Stimulated activated CD8-positive, alpha-beta memory T cell treated with anti-CD3 and anti-CD28 coated beads, Interleukin-15, amount 100 ng/mL, for 24 hours (primary cell): ENCODE results near the gene KRT31.
"Not testable (repeated sequence)": the region's sequence is repeated elsewhere in the genome, so short reads cannot be mapped to it uniquely, and the experiment has no call there.

ENCODE experiments used
- DNase-seq: peaks from one replicate; pipeline ENCODE4 v3.0.0-alpha.2; 2020; ENCODE audit warnings: low read depth

KRT31 gene

DNA sequence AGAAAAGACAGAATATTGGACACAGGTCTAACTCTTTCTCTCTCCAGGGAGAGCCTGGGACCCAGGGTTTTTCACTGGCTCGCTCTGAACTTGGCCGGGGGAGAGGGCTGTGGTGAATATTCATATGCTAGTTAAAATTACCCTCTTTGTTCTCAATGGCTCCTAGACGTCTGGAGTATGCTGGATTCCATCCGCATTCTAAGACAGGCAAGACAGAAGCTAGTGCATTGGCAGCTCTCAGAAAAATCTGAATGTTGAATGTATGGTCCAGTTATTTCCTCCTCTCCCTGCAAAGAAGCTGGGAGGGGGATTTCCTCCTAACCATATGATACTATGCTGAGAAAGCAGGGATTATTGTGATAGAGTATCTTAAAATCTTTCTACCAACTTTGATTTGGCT is 9.7 kb downstream of the KRT31 start:
- DNase-seq = no peak

GRCh38 chr17:41386227-41386626 is 11.2 kb downstream of the KRT31 start:
- no peak for DNase-seq

- no peak for DNase-seq
Observed at GRCh38 chr17:41383690-41384089, 13.7 kb downstream of the KRT31 start.

DNA sequence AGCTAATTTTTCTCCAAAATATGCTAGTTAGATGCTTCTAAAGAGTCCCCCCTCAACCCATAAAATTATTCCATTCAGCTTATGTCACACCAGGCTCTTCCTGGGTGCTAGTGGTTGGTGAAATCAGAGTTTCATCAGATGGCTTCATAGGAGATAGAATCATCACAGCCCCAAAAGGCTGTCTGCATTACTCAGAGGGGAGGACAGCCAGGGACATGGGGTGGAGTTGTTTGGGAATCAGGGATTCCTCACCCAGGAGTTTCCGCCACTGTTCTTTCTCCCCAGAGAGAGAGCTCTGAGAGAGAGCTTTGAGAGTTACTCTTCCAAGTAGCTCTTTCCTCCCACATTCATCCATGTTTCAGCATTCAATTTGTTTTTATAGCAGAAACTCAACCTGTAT is 15.0 kb downstream of the KRT31 start:
- DNase-seq = no peak

GRCh38 chr17:41381943-41382342 is 15.5 kb downstream of the KRT31 start, which contains the start of gene KRT34:
TSS of gene KRT34 (minus strand) at chr17:41382306. CDS start at chr17:41382246, 60 bp downstream.
- DNase-seq = not testable (repeated sequence)

- DNase-seq = not testable (repeated sequence)
Observed at GRCh38 chr17:41380091-41380490, 17.3 kb downstream of the KRT31 start.

DNA sequence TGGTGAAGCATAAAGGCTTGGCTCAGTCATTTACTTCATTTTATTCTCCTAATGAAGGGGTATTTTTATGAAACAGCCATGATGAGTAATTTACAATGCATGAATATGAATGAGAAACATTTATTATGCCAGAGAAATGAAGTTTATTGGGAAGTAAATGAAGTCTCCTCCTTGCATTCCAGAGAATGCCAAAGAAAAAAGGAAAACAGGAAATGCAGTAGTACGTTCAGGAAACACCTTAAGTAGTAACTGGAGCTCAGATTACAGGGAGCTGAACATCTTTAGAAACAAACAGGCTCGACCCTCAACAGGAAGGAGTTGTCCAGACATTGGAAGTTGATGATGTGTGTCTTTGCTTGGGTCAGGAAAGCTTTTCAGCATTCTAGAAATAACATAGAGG is 19.9 kb downstream of the KRT31 start:
- no peak for DNase-seq

- DNase-seq = no peak
Observed at GRCh38 chr17:41369713-41370112, 27.7 kb downstream of the KRT31 start, which contains the start of gene KRT33B. TSS of gene KRT33B (minus strand) at chr17:41369813. CDS start at chr17:41369750, 63 bp downstream.

GRCh38 chr17:41369023-41369422 is 28.4 kb downstream of the KRT31 start:
- DNase-seq = no peak

- no peak for DNase-seq
Observed at GRCh38 chr17:41367426-41368075, 29.9 kb downstream of the KRT31 start.

DNA sequence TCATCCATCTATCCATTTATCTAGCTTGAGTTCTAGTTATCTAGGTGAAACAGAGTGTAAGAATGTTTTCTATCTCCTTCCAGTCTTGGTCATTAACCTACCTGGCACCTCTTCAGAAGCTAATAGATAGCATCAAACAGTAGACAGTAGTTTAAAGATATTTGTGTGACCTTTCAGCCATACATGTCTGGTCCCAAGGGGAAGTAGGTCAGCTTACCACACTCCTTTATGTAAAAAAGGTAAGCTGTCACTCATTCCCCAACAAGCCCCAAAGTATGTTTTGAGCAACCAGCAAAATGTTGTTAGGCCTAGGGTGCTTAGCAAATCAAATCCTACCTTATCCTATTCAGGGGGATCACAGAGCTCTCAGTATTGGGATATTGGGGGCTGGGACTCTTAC is 31.3 kb downstream of the KRT31 start:
- DNase-seq = no peak

DNA sequence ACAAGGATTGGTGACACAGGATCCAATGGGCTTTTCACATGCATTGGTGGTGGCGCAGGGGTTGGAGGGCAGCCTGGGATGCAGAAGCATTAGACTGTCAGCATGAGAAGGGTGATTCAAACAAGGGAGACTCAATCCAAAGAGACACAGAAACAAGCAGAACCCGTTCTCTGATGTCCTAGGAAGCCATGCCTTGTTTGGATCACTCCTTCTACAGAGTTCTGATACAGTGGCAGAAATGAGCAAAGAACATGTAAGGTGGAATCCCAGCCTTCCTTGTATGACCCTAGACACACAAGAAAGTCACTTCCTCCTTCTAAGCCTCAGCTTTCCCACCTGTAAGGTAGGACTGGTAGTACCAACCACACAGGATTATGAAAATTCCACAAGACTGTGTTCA is 33.5 kb downstream of the KRT31 start:
- no peak for DNase-seq

DNA sequence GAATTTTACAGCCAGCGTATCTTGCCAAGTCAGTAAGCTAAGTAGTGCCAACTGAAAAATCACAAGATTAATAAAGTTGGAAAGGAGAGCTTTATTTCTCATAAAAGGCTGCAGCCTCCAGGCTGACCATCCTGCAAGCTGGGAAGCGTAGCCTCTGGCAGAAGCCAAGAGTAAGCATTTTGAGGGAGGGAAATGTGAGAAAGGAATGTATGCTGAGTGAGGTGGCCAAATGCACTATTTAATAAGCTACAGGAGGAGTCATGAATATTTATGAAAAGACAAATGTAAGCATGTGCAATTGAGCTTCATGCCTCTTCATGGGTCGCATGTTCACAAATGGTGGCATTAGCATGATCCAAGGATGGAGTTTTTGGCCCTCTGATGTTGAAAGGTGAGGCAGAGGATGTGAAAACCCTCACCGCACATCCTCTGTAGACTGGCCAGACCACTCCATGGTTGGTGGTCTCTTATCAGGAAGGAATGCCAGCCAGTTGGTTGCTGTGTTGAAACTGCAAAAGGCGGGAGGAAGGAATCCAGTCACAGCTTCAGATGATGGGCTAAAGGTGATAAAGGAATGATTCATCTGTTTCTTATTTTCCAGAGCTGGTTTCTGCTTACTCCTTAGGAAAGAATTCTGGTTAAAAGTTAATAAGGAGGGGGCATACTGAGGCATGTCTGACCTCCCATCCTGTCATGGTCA is 37.0 kb downstream of the KRT31 start:
- no peak for DNase-seq

DNA sequence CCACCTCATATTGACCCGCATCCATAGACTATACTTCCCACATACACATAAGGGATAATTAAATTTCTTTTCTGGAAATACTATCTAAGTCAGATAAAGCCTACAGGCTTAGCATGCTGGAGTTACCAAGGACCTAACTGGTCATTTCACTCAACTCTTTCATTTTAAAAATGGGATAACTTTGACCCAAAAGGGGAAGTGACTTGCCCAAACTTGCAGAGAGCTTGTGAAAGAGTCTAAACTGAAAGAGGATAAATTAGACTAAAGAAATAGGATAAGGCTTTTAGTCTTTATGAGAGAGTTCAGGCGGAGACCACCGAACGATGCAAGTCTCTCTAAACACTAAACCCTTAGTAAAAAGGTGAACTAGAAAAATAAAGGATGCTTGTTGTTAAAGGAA is 42.9 kb downstream of the KRT31 start:
- no peak for DNase-seq

DNA sequence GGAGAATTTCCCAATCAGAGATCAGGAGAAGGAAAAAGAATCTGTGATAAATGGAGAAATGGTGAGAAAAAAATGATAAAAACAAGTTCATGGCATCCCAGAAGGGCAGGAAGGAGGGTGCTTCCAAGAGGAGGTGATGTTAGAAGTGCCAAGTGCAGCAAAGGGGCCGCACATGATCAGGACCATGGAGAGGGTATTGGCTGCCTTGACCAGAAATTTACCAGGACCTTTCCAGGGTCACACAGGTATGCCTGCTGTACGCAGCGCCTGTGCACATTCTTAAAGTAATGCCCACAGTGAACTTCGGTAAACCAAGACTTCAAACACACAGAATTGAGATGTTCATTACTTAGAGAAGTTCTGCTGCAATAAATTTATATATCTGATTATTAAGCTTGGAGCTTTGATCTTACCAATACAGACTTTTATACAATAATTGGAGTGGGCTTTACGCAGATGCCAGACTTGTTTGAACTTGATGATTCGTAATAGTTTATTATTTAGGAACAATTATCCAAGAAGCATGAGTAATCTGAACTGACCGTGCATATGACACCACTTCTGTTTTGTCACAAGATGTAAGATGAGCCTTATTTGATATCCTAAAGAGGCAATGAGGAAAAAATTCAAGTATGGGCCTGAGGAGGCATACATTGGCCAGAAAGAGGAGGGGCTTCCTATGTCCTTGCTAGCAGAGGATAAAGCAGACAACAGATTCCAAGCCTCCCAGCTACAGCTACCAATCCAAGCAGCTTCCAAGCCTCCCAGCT is 44.6 kb downstream of the KRT31 start:
- no peak for DNase-seq

DNA sequence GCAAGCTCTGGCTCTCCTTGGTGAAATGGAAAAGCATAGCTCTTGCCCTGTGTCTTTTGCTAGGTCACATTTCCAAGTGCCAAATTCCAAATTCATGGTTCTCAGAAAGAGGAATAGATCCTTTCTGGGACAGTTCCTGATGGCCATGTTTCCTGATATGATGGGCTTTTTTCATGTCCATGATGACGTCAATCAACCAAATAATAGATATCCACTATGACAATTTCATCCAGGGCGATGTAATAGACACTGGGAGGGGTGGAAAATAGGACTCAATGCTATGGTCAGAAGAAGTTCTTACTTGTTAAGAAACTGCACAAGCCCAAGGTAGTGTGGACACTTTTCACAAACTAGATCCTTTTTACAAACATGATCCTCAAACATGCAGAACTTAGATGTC is 46.2 kb downstream of the KRT31 start:
- no peak for DNase-seq

DNA sequence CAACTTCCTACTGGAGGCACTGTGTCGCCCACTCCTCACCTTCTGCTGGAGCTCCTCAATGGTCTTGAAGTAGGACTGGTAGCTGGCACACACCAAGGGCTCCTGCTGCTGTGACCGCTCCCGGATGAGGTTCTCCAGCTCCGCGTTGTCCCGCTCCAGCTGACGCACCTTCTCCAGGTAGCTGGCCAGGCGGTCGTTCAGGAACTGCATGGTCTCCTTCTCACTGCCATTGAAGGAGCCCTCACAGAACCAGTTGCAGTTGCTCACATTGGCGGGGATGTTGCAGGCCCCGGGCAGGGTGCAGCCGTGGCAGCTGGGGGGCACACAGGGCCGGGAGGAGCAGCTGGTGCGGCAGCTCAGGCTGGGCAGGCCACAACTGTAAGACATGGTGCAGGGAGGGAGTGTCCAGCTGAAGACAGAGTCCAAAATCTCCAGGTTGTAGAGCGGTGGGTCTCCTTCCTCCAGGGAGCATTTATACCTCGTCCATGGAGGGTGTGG is 47.0 kb downstream of the KRT31 start, which contains the start of gene KRT33A:
Gene KRT33A (minus strand): TSS at position 448 of the 498 bp plus-strand sequence. CDS start 61 bp downstream, at position 387.
- DNase-seq = not testable (repeated sequence)

GRCh38 chr17:41347869-41348760 is 49.3 kb downstream of the KRT31 start:
- no peak for DNase-seq

DNA sequence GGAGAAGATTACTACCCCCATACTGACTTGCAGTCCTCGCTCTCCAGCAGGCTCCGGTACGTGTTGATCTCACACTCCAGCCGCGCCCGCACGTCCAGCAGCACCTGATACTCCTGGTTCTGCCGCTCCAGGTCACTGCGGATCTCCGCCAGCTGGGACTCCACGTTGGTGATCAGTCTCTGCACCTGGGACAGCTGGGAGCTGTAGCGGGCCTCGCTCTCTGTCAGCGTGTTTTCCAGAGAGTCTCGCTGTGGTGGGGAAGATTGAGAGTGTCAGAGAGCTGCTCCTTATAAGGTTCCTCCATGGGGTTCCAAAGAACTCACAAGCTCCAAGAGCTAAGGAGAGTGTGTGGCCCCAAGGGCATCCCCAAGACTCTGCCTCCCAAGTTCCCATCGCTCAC is 51.0 kb downstream of the KRT31 start:
- not testable (repeated sequence) for DNase-seq

DNA sequence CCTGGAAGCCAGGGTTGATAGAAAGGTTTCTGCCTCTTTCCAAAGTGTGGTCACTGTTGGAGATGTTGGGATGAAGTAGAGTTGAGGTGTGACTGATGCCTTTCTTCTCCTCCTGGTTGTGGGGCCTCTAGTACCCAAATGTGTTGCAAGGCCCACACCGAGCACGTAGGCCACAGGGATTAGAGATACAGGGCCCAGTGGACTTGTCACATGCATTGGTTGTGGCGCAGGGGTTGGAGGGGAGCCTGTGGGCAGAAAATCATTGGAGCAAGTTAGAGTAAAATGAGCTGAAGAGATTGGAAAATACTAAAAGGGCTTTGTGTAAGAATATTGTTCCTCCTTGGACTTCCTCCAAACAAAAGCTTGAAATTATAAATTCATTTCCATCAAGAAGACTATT is 51.4 kb downstream of the KRT31 start:
- DNase-seq = no peak
